PC-3 (cell line): Measurements from ENCODE around the gene TWSG1. TPM values are rescaled to one million over a fixed set of nuclear protein-coding genes. Genes with fewer than 3 reads are reported as not detected.
"Not testable (repeated sequence)": the region's sequence is repeated elsewhere in the genome, so short reads cannot be mapped to it uniquely, and the experiment has no call there.

ENCODE experiments used
- ATAC-seq: fragments of 200-7000 bp; cut with Tn5 transposase; 2 replicates; pipeline ENCODE4 v1.9.1; 2020; ENCODE audit warnings: mild to moderate bottlenecking, moderate library complexity
- BruUV-seq: library from RNA; stranded (reverse); fragments of 400-500 nt; replicated peaks from 2 replicates; lab custom pipeline; 2021; lab: Mats Ljungman, UMichigan
- CTCF ChIA-PET: fragments of 300-600 bp; sonication (Branson Sonifier 250); formaldehyde crosslinking; loops from one replicate; lab custom pipeline; 2022; ENCODE audit warnings: antibody characterized with exemption; lab: Charles Lee
- POLR2A ChIA-PET: fragments of 300-600 bp; sonication (Branson Sonifier 250); formaldehyde crosslinking; loops from one replicate; lab custom pipeline; 2022; ENCODE audit warnings: antibody characterized with exemption; ENCODE audit not compliant: unreplicated experiment; lab: Charles Lee
- DNase-seq: peaks from one replicate; pipeline ENCODE4 v3.0.0-alpha.2; 2015
- H2AFZ ChIP-seq: fragments of 300-600 bp; sonication (generic); 2 replicates; pipeline ENCODE4 v1.6.0; 2016; ENCODE audit warnings: antibody characterized with exemption, low read length
- H3F3A ChIP-seq: fragments of 300-600 bp; sonication (generic); one replicate; pipeline ENCODE4 v1.6.0; 2017; ENCODE audit warnings: antibody characterized with exemption, low read length, control low read depth, mild to moderate bottlenecking; ENCODE audit not compliant: unreplicated experiment
- H3K27ac ChIP-seq: fragments of 300-600 bp; sonication (generic); 2 replicates; pipeline ENCODE4 v1.5.1; 2016; ENCODE audit warnings: mild to moderate bottlenecking, low read length
- H3K27me3 ChIP-seq: fragments of 300-600 bp; sonication (generic); 2 replicates; pipeline ENCODE4 v1.6.1; 2016; ENCODE audit warnings: low read length, mixed read lengths
- H3K36me3 ChIP-seq: fragments of 300-600 bp; sonication (generic); 2 replicates; pipeline ENCODE4 v1.6.1; 2016; ENCODE audit warnings: low read depth, mixed run types, low read length, mixed read lengths
- H3K4me1 ChIP-seq: fragments of 300-600 bp; sonication (generic); 2 replicates; pipeline ENCODE4 v1.5.1; 2016; ENCODE audit warnings: low read length; ENCODE audit not compliant: insufficient read depth
- H3K4me2 ChIP-seq: fragments of 300-600 bp; sonication (generic); 2 replicates; pipeline ENCODE4 v1.6.0; 2016; ENCODE audit warnings: low read length
- H3K4me3 ChIP-seq: fragments of 300-600 bp; sonication (generic); 2 replicates; pipeline ENCODE4 v1.5.1; 2016; ENCODE audit warnings: mild to moderate bottlenecking, low read length, mixed read lengths
- H3K79me2 ChIP-seq: fragments of 300-600 bp; sonication (generic); 2 replicates; pipeline ENCODE4 v1.6.1; 2017; ENCODE audit warnings: low read length, mixed read lengths
- H3K9ac ChIP-seq: fragments of 300-600 bp; sonication (generic); 2 replicates; pipeline ENCODE4 v1.6.0; 2016; ENCODE audit warnings: mild to moderate bottlenecking, low read length
- H3K9me2 ChIP-seq: fragments of 300-600 bp; sonication (generic); replicated peaks from 2 replicates; pipeline ENCODE4 v1.6.1; 2016; ENCODE audit warnings: mixed run types, low read length, mixed read lengths
- H3K9me3 ChIP-seq: fragments of 300-600 bp; sonication (generic); 2 replicates; pipeline ENCODE4 v1.6.1; 2016; ENCODE audit warnings: low read length, mixed read lengths
- H4K20me1 ChIP-seq: fragments of 300-600 bp; sonication (generic); 2 replicates; pipeline ENCODE4 v1.6.1; 2016; ENCODE audit warnings: low read length, mixed read lengths
- EZH2 ChIP-seq: fragments of 300-600 bp; sonication (generic); IDR thresholded peaks from one replicate; pipeline ENCODE4 v1.6.1; 2017; ENCODE audit warnings: antibody characterized with exemption, mild to moderate bottlenecking, low read length; ENCODE audit not compliant: unreplicated experiment
- EZH2phosphoT487 ChIP-seq: fragments of 300-600 bp; sonication (generic); IDR thresholded peaks from 2 replicates; pipeline ENCODE4 v1.6.1; 2018; ENCODE audit warnings: mild to moderate bottlenecking, antibody characterized with exemption, low read length, borderline replicate concordance
- intact Hi-C: fragments of 100-400 bp; cut with micrococcal nuclease; formaldehyde crosslinking; loops from 2 replicates; pipeline ENCODE4 v1.9.0; 2023
- total RNA-seq: library from RNA; depleted of rRNA; stranded (reverse); fragments of >200 nt; gene quantifications from 2 replicates; pipeline ENCODE4 v1.2.3, GENCODE V29; 2014
- TF ChIP-seq, protein P1 (sequence below): fragments of 300-600 bp; sonication (generic); conservative IDR thresholded peaks from 2 replicates; pipeline ENCODE4 v1.5.1; 2017; ENCODE audit warnings: antibody characterized with exemption, low read depth, mild to moderate bottlenecking, low read length

TWSG1 gene
- total RNA-seq, 1 experiment from 2014 or later = 32.8 TPM

GRCh38 chr18:9431296-9431695 is 96.7 kb downstream of the TWSG1 start:
- ChIA-PET POLR2A (no interaction called here), CTCF (no interaction called here)
- no peak for ATAC-seq
- Histone ChIP-seq H3K4me3 (no peak overlapping the region), H3K27ac (no peak overlapping the region), H2AFZ (no peak overlapping the region), H3K4me1 (no peaks in the 10 kb centered on the region), H3K36me3 (no peaks in the 10 kb centered on the region), H3K4me2 (no peak overlapping the region), H3K9me2 (no peaks in the 10 kb centered on the region), H3F3A (no peaks in the 10 kb centered on the region), H3K27me3 (no peaks in the 10 kb centered on the region), H4K20me1 (no peaks in the 10 kb centered on the region), H3K9ac (no peak overlapping the region), H3K79me2 (no peaks in the 10 kb centered on the region), H3K9me3 (no peaks in the 10 kb centered on the region)
- TF ChIP-seq, protein P1, sequence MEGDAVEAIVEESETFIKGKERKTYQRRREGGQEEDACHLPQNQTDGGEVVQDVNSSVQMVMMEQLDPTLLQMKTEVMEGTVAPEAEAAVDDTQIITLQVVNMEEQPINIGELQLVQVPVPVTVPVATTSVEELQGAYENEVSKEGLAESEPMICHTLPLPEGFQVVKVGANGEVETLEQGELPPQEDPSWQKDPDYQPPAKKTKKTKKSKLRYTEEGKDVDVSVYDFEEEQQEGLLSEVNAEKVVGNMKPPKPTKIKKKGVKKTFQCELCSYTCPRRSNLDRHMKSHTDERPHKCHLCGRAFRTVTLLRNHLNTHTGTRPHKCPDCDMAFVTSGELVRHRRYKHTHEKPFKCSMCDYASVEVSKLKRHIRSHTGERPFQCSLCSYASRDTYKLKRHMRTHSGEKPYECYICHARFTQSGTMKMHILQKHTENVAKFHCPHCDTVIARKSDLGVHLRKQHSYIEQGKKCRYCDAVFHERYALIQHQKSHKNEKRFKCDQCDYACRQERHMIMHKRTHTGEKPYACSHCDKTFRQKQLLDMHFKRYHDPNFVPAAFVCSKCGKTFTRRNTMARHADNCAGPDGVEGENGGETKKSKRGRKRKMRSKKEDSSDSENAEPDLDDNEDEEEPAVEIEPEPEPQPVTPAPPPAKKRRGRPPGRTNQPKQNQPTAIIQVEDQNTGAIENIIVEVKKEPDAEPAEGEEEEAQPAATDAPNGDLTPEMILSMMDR = no peak
- TF ChIP-seq EZH2phosphoT487 (no peak), EZH2 (no peak)
- no TSS peak for BruUV-seq
- no peak for DNase-seq
- intact Hi-C loops = no loop called here

DNA sequence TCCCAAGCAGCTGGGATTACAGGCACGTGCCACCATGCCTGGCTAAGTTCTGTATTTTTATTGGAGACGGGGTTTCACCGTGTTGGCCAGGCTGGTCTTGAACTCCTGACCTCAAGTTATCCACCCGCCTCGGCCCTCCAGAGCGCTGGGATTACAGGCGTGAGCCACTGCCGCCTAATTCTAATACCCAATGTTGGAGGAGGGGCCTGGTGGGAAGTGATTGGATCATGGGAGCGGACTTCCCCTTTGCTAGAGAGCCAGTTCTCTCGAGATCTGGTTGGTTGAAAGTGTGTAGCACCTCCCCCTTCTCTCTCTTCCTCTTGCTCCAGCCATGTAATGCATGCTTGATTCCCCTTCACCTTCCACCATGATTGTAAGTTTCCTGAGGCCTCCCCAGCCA is 98.5 kb downstream of the TWSG1 start:
- H3K9me3 ChIP-seq, H4K20me1 ChIP-seq, intact Hi-C loops, H3F3A ChIP-seq, CTCF ChIA-PET, H3K79me2 ChIP-seq, H3K36me3 ChIP-seq, H3K27ac ChIP-seq, DNase-seq, H3K9me2 ChIP-seq, H3K4me3 ChIP-seq, ATAC-seq, H3K4me1 ChIP-seq, H2AFZ ChIP-seq, BruUV-seq, POLR2A ChIA-PET, H3K9ac ChIP-seq, H3K4me2 ChIP-seq, H3K27me3 ChIP-seq: not testable (repeated sequence)

DNA sequence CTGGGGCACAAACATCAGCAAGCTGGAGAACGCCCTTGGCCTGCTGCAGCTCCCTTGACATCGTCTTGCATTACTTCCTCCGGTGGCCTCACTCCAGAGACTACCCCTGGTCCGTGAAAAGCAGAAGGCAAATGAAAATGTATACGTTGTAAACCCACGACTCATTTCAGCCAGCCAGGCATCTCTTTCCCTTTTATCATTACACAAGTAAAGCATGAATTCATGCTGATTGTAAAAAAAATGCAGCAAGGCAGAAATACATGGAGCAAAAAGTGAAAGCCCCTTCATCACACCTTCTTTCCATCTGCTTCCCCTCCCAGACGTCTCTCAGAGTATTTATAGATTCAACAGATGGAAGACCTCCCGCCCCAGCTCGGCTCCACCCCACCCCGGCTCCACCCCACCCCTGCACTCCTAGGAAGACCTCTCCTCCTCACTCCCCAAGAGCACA is 99.1 kb downstream of the TWSG1 start:
- H3K9me3 ChIP-seq = no peaks in the 10 kb centered on the region
- no TSS peak for BruUV-seq
- no peak overlapping the region for H3K4me2 ChIP-seq
- CTCF ChIA-PET = no interaction called here
- POLR2A ChIA-PET = interaction anchor here (0.6 kb wide), 1 partner anchor 230 kb away, joined by 7 read pairs; no protein-coding TSS in a partner anchor
- no peak overlapping the region for H3K27ac ChIP-seq
- H3K9me2 ChIP-seq = no peaks in the 10 kb centered on the region
- no peaks in the 10 kb centered on the region for H4K20me1 ChIP-seq
- H3K36me3 ChIP-seq = no peaks in the 10 kb centered on the region
- intact Hi-C loops = no loop called here
- H2AFZ ChIP-seq = no peak overlapping the region
- DNase-seq (no peak), ATAC-seq (no peak)
- TF ChIP-seq, protein P1 = no peak
- no peak for TF ChIP-seq EZH2phosphoT487
- TF ChIP-seq EZH2 = no peak
- H3K9ac ChIP-seq = no peak overlapping the region
- no peak overlapping the region for H3K4me3 ChIP-seq
- H3K79me2 ChIP-seq = no peaks in the 10 kb centered on the region
- H3K27me3 ChIP-seq = no peaks in the 10 kb centered on the region
- no peaks in the 10 kb centered on the region for H3F3A ChIP-seq
- no peaks in the 10 kb centered on the region for H3K4me1 ChIP-seq
